Right atrium auricular region (tissue), 2 donors: ENCODE data around the gene MSANTD2. TPM values are rescaled to one million over a fixed set of nuclear protein-coding genes. Genes with fewer than 3 reads are reported as not detected.

Experiments
- DNase-seq: peaks from one replicate; pipeline ENCODE4 v3.0.0-alpha.2; 2019; ENCODE audit warnings: low spot score
- H3K27ac ChIP-seq, 2 donors: fragments of 200-600 bp; sonication (generic); 1 replicate in 1 of 2; 2 replicates in 1 of 2; pipeline ENCODE4 v1.5.1; 2016 to 2019
- H3K27me3 ChIP-seq, 2 donors: fragments of 200-600 bp; sonication (generic); one replicate each; pipeline versions ENCODE4 v1.5.1 to v1.6.0; 2017 to 2019
- H3K36me3 ChIP-seq: fragments of 200-600 bp; sonication (generic); one replicate; pipeline ENCODE4 v1.5.1; 2016
- H3K4me1 ChIP-seq, 2 donors: fragments of 200-600 bp; sonication (generic); one replicate each; pipeline versions ENCODE4 v1.5.1 to v1.6.0; 2017 to 2019
- H3K4me3 ChIP-seq, 2 donors: fragments of 200-600 bp; sonication (generic); 1 replicate in 1 of 2; 2 replicates in 1 of 2; pipeline ENCODE4 v1.5.1; 2017 to 2019; ENCODE audit warnings: mild to moderate bottlenecking in 1 of 2, moderate library complexity in 1 of 2
- H3K9me3 ChIP-seq, 2 donors: fragments of 200-600 bp; sonication (generic); one replicate each; pipeline ENCODE4 v1.5.1; 2019
- CTCF ChIP-seq, 2 donors: fragments of 200-600 bp; sonication (generic); IDR thresholded peaks; one replicate each; pipeline ENCODE4 v1.5.1; 2019; ENCODE audit warnings: antibody characterized with exemption in 2 of 2
- total RNA-seq, 2 donors: library from RNA; depleted of rRNA; stranded (reverse); fragments of >200 nt; gene quantifications; one replicate each; pipeline ENCODE4 v1.1.0, GENCODE V29; 2016

MSANTD2 gene
- total RNA-seq, 2 donors from 2014 or later: 2.9 to 6.5 TPM

GRCh38 chr11:124740277-124740882 lies 59.8 kb downstream of the MSANTD2 start:
- DNase-seq: no peak
- H3K4me3 ChIP-seq: peak overlapping the region; percentile 37 to 66
- H3K27ac ChIP-seq: peak overlapping the region; percentile 1 to 26
- H3K9me3 ChIP-seq: no peaks in the 10 kb centered on the region
- no peaks in the 10 kb centered on the region for H3K36me3 ChIP-seq
- peaks cover 0 to 16% of the 10 kb centered on the region in 2 donors for H3K27me3 ChIP-seq
- H3K4me1 ChIP-seq: peaks cover 0 to 20% of the 10 kb centered on the region in 2 donors
- peak; percentile 36 to 57 for TF ChIP-seq CTCF (IDR thresholded peaks at IDR 0.05)

GRCh38 chr11:124739479-124740276 lies 60.5 kb downstream of the MSANTD2 start, which contains the start of gene NRGN:
NRGN (plus strand) TSS chr11:124739942; CDS start chr11:124740085, 143 bp downstream.
- H3K27ac ChIP-seq: peak within 1 kb of the TSS; percentile 1 to 26
- TF ChIP-seq CTCF (IDR thresholded peaks at IDR 0.05): no peak
- H3K27me3 ChIP-seq: peaks cover 0 to 11% of the 10 kb centered on the region in 2 donors
- H3K36me3 ChIP-seq: no peaks in the 10 kb centered on the region
- no peaks in the 10 kb centered on the region for H3K9me3 ChIP-seq
- peak within 1 kb of the TSS; percentile 37 to 66 for H3K4me3 ChIP-seq
- H3K4me1 ChIP-seq: peaks cover 0 to 20% of the 10 kb centered on the region in 2 donors
- peak; percentile 93 for DNase-seq

GRCh38 chr11:124738713-124739478 lies 61.3 kb downstream of the MSANTD2 start:
- Histone ChIP-seq H3K9me3 (no peaks in the 10 kb centered on the region), H3K4me3 (peak overlapping the region in 1 of 2 donors; percentile 66), H3K27ac (no peak overlapping the region), H3K4me1 (peaks cover 0 to 20% of the 10 kb centered on the region in 2 donors), H3K27me3 (peaks cover 0 to 11% of the 10 kb centered on the region in 2 donors), H3K36me3 (no peaks in the 10 kb centered on the region)
- DNase-seq: no peak
- TF ChIP-seq CTCF (IDR thresholded peaks at IDR 0.05): no peak

- no peak for TF ChIP-seq CTCF (IDR thresholded peaks at IDR 0.05)
- H3K4me1 ChIP-seq: peaks cover 0 to 20% of the 10 kb centered on the region in 2 donors
- no peak overlapping the region for H3K27ac ChIP-seq
- DNase-seq: no peak
- no peak overlapping the region for H3K4me3 ChIP-seq
- no peaks in the 10 kb centered on the region for H3K36me3 ChIP-seq
- peaks cover 0 to 11% of the 10 kb centered on the region in 2 donors for H3K27me3 ChIP-seq
- no peaks in the 10 kb centered on the region for H3K9me3 ChIP-seq
Observed at GRCh38 chr11:124737638-124738305, 62.4 kb downstream of the MSANTD2 start.

- no peaks in the 10 kb centered on the region for H3K36me3 ChIP-seq
- peaks cover 0 to 20% of the 10 kb centered on the region in 2 donors for H3K4me1 ChIP-seq
- no peak for DNase-seq
- no peak overlapping the region for H3K27ac ChIP-seq
- no peaks in the 10 kb centered on the region for H3K9me3 ChIP-seq
- TF ChIP-seq CTCF (IDR thresholded peaks at IDR 0.05): no peak
- no peak overlapping the region for H3K4me3 ChIP-seq
- peaks cover 0 to 5% of the 10 kb centered on the region in 2 donors for H3K27me3 ChIP-seq
Observed at GRCh38 chr11:124736736-124737135, 63.5 kb downstream of the MSANTD2 start.
